Mononuclear cell (primary cell): ENCODE results near the gene LRRC8D. TPM values are rescaled to one million over a fixed set of nuclear protein-coding genes. Genes with fewer than 3 reads are reported as not detected.
A peak's percentile ranks its signal among the peaks of the same experiment; 100 is the strongest.
"Not testable (repeated sequence)": the region's sequence is repeated elsewhere in the genome, so short reads cannot be mapped to it uniquely, and the experiment has no call there.

ENCODE experiments used
- H3K27me3 ChIP-seq: 2 replicates; pipeline ENCODE4 v1.6.0; 2011; ENCODE audit warnings: low read length, control low read depth; ENCODE audit not compliant: insufficient read depth
- H3K4me1 ChIP-seq: 2 replicates; pipeline ENCODE4 v1.5.1; 2011; ENCODE audit warnings: mild to moderate bottlenecking, low read length, control low read depth; ENCODE audit not compliant: insufficient read depth
- H3K4me3 ChIP-seq: 2 replicates; pipeline ENCODE4 v1.5.1; 2011; ENCODE audit warnings: mild to moderate bottlenecking, low read length, moderate library complexity
- H3K9me3 ChIP-seq: 2 replicates; pipeline ENCODE4 v1.5.1; 2011; ENCODE audit warnings: low read depth, mild to moderate bottlenecking, control low read depth, low read length
- total RNA-seq: library from RNA; depleted of rRNA; stranded (reverse); fragments of >200 nt; gene quantifications from one replicate; pipeline ENCODE4 v1.2.3, GENCODE V29; 2012

Gene LRRC8D
- total RNA-seq: 19.6 TPM

DNA sequence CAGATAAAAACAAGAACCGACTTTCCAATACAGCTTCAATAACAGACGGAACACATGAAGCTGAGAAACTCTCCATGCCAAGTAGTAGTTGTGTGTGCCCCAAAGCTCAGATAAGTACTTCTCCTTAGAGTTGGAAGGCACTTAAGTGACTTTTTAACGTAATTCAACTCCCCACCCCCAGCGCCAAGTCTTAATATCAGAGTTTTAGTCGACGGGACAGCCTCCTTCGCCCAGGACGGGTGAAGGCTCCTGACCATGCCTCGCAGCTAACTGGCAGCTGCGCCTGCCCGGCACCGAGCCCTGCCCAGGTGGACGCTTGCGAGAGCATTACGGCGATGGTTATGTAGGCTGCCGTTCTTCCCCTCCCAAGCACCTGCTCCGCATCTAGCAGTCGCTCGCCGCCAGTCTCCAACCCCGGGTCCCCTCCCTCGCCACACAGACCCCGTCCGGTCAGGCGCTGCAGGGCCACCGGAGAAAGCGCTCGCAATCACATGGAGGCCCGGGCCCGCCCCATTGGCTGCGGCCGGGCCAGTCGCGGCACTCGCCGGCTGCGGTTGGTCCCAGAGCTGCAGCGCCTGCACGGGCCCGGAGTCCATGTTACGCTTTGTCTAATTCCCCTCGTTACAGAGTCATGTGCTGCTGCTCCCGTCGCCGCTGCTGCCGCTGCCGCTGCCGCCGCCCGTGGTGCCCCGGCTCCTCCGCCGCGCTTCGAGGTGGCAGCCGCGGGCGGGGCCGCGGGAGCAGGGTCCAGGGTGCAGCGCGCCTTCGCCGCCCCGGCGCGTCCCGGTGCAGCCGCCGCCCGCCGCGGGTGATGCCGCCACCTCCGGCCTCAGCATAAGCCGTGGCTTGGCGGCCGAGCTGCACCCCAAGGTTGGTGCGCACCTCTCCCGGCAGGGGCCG lies at the start of gene LRRC8D:
TSS of gene LRRC8D (plus strand) at position 611 of the 900 bp plus-strand sequence. CDS start 112,037 bp downstream, outside the sequence.
- H3K9me3 ChIP-seq: no peaks in the 10 kb centered on the region
- H3K27me3 ChIP-seq: no peaks in the 10 kb centered on the region
- peak within 1 kb of the TSS; percentile 77 for H3K4me3 ChIP-seq
- H3K4me1 ChIP-seq: peaks cover 76% of the 10 kb centered on the region

DNA sequence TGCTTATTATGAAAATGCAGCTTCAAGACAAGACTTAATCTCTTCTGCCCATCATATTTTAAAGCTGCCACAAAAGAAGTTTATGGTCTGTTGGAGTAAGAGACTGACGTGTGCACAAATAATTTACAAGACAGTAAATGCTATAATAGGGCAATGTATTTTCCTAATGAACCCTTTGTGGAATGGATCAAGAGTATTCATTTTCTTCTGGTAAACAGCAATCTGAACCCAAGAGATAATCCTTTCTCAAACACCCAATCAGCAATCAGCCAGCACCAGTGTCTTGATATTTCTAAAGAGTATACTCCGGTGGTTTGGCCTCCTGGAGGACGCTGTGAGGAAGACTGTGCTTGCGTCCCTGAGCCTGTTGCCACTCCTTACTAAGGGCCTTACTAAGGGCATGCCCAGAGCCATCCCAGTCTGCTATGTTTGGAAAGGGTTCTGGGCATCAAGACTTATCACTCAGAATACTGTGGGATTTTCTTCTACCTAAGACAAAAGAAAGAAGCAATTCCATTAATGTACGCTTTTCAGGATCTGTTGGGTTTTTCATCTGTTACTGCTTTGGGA lies 48.8 kb upstream of the LRRC8D start:
- Histone ChIP-seq H3K9me3 (no peaks in the 10 kb centered on the region), H3K4me1 (peaks cover 11% of the 10 kb centered on the region), H3K27me3 (no peaks in the 10 kb centered on the region), H3K4me3 (no peak overlapping the region)

DNA sequence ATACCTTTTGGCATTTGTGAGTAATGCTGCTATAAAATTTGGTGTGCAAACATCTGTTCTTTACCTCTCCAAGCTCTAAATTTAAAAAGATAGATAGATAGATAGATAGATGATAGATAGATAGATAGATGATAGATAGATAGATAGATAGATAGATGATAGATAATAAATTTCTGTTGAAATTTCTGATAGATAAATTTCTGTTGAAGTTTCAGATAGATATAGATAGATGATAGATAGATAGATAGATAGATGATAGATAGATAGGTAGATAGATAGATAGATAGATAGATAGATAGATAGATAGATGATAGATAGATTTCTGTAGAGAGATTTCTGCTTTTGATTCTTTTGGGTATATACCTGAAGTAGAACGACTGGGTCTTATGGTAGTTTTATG lies 44.7 kb upstream of the LRRC8D start:
- not testable (repeated sequence) for H3K9me3 ChIP-seq, H3K27me3 ChIP-seq, H3K4me3 ChIP-seq
- H3K4me1 ChIP-seq: peaks cover 11% of the 10 kb centered on the region

DNA sequence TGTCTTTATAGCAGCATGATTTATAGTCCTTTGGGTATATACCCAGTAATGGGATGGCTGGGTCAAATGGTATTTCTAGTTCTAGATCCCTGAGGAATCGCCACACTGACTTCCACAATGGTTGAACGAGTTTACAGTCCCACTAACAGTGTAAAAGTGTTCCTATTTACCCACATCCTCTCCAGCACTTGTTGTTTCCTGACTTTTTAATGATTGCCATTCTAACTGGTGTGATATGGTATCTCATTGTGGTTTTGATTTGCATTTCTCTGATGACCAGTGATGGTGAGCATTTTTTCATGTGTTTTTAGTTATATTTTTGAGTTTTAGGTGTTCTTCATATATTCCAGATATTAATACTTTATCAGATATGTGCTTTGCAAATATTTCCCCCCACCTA lies 43.6 kb upstream of the LRRC8D start:
- not testable (repeated sequence) for H3K4me3 ChIP-seq, H3K9me3 ChIP-seq, H3K27me3 ChIP-seq
- H3K4me1 ChIP-seq: peaks cover 14% of the 10 kb centered on the region

DNA sequence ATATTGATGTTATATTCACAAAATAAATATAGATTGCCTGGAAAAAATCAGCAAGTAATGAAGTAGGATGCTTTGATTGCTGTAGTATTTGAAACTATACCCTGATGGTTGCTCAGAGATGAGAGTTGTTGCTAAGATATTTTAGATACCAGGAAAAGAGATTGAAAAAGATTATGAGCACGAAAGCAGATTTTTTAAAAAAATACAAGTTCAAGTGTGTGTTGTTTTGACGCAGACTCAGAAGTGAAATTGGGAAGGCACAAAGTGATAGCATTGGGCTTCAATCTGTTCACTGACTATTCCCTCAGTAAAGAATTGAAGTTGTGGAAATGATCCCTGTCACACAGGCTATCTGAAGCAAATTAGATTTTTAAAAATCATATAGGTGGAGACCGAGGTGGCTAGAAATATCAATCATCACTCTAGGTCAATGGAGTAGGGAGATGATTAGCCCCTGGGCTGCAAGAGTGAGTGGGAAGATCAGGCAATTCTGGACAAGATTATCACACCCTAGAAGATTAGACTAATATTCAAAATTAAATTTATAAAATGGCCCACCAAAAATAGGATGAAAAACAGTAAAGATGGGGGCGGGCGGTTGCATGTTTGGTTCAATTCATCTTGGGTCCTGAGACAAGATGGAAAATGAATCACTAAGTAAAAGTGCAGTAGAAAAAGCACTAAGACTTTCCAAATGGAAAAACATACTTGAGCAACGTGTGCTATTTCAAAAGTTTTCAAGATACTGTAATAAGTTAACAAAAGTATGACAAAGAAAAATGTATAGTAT lies 41.5 kb upstream of the LRRC8D start:
- H3K9me3 ChIP-seq: no peaks in the 10 kb centered on the region
- peaks cover 6% of the 10 kb centered on the region for H3K4me1 ChIP-seq
- H3K4me3 ChIP-seq: no peak overlapping the region
- no peaks in the 10 kb centered on the region for H3K27me3 ChIP-seq

DNA sequence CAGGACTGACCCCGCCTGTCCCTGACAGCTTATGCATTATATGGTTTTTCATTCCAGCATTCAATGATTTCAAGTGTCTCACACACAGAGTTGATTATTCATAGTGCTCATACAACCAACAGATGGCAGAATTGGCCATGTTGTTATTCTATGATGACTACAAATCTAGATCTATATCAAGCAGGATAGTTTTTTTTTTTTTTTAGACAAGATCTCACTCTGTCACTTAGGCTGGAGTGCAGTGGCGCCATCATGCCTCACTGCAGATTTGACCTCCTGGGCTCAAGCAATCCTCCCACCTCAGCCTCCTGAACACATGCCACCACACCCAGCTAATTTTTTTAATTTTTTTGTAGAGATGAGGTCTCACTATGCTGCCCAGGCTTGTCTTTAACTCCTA lies 40.1 kb upstream of the LRRC8D start:
- Histone ChIP-seq H3K9me3 (no peaks in the 10 kb centered on the region), H3K27me3 (no peaks in the 10 kb centered on the region), H3K4me1 (peaks cover 6% of the 10 kb centered on the region), H3K4me3 (no peak overlapping the region)

DNA sequence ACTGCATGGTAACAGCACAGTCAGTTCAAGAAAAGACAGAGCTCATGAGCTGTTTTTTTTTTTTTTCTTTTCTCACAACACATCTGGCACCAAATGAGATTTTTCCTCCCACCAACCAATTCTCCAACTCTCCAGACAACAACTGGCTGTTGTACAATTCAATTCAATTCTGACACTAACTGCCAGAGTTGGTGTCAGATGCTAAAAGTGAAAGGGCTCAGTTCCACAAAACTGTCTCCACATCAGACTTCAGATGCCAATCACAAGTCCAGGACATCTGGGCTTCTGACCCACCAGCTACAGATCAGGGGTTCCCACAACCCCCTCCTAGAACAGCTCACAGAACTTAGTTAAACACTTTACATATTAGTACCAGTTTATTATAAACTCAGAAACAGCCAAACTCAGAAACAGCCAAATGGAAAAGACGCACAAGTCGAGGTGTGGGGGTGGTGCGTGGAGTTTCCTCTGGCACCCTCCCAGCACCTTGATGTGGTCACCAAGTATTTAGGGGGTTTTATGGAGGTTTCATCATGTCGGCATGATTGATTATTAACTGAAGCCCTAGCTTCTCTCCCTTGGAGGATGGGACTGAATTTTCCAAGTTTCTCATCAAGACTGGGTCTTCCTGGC lies 39.2 kb upstream of the LRRC8D start:
- peaks cover 6% of the 10 kb centered on the region for H3K4me1 ChIP-seq
- H3K4me3 ChIP-seq: no peak overlapping the region
- no peaks in the 10 kb centered on the region for H3K9me3 ChIP-seq
- H3K27me3 ChIP-seq: no peaks in the 10 kb centered on the region

DNA sequence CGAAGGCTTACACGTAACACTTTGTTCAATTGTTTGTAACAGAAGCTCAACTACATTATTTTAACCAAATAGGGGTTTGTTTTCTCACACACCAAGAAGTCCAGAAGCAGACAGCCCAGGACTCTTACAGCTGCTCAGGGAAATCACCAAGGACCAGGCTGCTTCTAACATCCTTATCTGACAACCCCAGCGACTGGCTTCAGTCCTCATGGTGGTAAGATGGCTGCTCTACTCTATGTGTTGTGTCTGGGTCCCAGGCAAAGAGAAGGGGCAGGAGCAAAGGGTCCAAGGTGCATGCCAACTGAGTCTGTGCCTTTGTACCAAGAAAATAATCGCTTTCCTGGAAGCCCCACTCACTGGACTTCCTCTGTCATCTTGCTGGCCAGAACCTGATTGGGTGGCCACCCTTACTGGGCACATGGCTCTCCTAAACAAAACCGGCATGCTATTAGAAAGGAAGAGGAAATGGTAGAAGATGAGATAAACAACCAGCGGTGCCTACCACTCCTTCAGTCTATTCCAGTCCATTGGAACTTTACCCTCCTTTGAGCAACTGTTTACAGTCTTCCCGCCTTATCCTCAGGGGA lies 34.1 kb upstream of the LRRC8D start:
- Histone ChIP-seq H3K9me3 (no peaks in the 10 kb centered on the region), H3K4me1 (peaks cover 2% of the 10 kb centered on the region), H3K27me3 (no peaks in the 10 kb centered on the region), H3K4me3 (no peak overlapping the region)

DNA sequence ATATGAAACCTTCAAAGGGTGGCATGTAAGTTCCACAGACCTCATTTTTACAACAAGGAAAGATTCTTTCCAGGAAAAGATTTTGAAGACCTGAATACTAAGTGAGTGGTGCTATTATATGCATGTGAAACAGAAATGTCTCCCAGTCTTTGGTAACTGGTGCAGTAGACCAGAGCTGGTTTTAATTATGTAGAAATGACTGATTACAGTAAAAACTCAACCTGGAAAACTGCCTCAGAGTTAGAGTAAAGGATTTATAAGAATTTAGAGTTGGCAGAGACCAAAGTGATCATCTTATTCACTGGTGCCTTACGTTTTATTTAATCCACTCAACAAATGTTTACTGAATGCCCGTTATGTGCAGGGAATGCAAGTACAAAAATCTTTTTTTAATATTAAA lies 30.2 kb upstream of the LRRC8D start:
- no peaks in the 10 kb centered on the region for H3K9me3 ChIP-seq
- H3K4me1 ChIP-seq: no peaks in the 10 kb centered on the region
- H3K27me3 ChIP-seq: no peaks in the 10 kb centered on the region
- no peak overlapping the region for H3K4me3 ChIP-seq

DNA sequence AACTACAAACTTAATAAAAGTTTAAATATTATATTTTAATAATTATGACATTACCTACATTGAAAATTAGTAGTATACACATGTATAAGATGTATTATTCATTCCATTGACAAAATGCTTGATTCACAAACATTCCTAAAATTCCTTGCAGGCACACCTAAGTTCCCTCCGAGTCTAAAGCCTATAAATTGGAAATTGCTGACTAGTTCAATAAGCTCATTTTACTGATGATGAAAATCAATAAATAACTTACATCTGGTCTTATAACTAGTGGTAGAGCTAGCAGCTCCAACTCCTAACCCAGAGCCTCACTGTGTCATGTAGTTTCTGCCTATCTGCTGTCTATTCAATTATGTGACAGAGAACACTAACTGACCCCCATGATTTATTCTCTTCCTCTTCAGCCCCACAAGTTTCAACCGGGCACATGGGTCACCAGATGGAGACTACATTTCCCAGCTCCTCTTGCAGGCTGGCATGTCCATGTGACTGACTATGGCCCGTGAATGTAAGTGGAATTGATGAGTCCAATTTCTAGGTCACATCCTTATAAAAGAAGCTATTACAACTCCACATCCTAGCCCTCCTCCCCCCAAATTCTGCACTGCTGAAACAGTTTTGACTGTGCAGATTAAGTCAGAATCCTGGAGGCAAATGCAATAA lies 29.6 kb upstream of the LRRC8D start:
- no peaks in the 10 kb centered on the region for H3K9me3 ChIP-seq

DNA sequence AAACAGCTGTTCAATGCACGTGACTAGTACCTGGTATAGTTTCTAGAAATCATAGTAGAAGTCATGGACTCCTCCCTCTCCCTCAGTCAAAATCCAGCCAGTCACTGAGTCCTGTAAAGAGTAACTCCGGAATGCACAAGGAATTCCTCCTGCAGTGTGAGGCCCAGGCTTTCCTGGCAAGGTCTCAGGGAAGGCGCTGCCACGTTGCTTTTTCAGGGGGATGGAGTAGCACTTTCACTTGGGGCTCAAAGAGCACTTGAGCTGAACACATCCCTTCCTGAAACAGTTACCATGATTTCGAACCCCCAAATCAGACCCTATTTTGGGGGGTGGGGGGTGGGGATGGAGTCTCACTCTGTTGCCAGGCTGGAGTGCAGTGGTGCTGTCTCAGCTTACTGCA lies 26.4 kb upstream of the LRRC8D start:
- H3K4me1 ChIP-seq: peaks cover 10% of the 10 kb centered on the region
- no peak overlapping the region for H3K4me3 ChIP-seq
- H3K9me3 ChIP-seq: no peaks in the 10 kb centered on the region
- H3K27me3 ChIP-seq: no peaks in the 10 kb centered on the region

More for the DNA sequence above, 29.6 kb upstream of the LRRC8D start:
- Histone ChIP-seq H3K4me1 (no peaks in the 10 kb centered on the region), H3K27me3 (no peaks in the 10 kb centered on the region), H3K4me3 (no peak overlapping the region)

DNA sequence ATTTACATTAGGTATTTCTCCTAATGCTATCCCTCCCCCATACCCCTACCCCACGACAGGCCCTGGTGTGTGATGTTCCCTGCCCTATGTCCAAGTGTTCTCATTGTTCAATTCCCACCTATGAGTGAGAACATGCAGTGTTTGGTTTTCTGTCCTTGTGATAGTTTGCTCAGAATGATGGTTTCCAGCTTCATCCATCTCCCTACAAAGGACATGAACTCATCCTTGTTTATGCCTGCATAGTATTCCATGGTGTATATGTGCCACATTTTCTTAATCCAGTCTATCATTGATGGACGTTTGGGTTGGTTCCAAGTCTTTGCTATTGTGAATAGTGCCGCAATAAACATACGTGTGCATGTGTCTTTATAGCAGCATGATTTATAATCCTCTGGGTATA lies 25.3 kb upstream of the LRRC8D start:
- not testable (repeated sequence) for H3K4me3 ChIP-seq

DNA sequence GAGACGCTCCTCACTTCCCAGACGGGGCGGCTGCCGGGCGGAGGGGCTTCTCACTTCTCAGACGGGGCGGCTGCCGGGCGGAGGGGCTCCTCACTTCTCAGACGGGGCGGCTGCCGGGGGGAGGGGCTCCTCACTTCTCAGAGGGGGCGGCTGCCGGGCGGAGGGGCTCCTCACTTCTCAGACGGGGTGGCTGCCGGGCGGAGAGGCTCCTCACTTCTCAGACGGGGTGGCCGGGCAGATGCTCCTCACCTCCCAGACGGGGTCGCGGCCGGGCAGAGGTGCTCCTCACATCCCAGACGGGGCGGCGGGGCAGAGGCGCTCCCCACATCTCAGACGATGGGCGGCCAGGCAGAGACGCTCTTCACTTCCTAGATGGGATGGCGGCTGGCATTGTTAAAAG lies 23.0 kb upstream of the LRRC8D start:
- H3K27me3 ChIP-seq, H3K4me3 ChIP-seq, H3K9me3 ChIP-seq: not testable (repeated sequence)
- peaks cover 23% of the 10 kb centered on the region for H3K4me1 ChIP-seq

More for the DNA sequence above, 25.3 kb upstream of the LRRC8D start:
- not testable (repeated sequence) for H3K9me3 ChIP-seq, H3K27me3 ChIP-seq
- peaks cover 22% of the 10 kb centered on the region for H3K4me1 ChIP-seq

DNA sequence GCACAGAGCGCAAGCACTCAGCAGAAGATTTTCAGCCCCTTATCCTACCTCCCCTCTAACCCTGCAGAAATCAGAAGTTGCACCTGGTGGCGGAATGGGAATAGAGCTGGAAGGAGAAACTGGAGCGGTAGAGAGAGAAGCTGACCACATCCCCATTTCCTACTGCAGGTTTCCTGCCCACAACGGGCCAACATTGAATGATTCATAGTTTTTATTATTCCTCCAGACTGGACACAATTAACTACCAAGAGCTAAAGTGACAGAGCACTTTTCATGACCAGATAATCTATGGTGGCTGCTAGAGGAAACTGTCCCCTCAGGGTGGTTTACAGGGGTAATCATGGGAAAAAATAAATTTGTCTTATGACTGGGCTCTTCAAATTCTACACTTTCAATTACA lies 21.3 kb upstream of the LRRC8D start:
- peaks cover 23% of the 10 kb centered on the region for H3K4me1 ChIP-seq
- H3K9me3 ChIP-seq: no peaks in the 10 kb centered on the region
- no peak overlapping the region for H3K4me3 ChIP-seq
- H3K27me3 ChIP-seq: no peaks in the 10 kb centered on the region
